ENCODE measurements around the gene COL4A3.
"Not testable (repeated sequence)": the region's sequence is repeated elsewhere in the genome, so short reads cannot be mapped to it uniquely, and the experiment has no call there.

COL4A3 gene

DNA sequence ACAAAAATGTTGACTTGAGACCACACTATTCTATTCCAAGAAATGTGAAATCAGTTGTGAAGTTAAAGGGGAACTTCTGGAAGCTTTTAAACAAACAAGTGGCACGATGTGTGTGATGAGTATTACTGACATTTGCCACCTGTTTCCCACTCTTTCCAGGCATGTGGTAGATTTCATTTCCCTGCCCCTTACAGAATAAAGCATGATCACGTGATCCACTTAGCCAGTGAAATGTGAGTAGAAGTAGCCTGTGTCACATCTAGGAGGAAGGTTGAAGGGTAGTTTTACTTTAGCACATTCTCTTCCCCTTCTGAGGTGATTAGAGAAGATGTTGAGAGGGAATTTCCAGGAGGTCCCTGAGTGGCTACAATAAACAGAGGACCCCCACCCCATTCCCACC is 4.3 kb upstream of the COL4A3 start:
- DNase-seq = no peak

DNA sequence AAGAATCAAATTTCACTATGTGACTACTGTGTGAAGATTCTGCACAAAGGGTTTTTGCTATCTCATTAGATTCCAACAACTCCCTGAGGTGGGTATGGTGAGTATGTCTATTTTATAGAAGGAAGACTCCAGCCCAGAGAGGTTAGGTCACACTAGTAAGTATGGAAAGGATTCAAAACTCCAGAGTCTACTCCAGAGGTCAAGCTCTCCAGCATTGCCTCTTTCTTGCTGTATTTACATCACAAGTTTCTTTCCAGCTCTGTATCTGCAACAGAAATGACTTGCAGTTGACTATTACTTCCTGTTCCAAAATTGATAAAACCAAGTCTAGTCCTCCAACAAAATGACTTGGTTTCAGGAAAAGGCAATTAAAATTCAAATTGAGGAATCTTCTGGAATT is 2.5 kb upstream of the COL4A3 start:
- no peak for DNase-seq

DNA sequence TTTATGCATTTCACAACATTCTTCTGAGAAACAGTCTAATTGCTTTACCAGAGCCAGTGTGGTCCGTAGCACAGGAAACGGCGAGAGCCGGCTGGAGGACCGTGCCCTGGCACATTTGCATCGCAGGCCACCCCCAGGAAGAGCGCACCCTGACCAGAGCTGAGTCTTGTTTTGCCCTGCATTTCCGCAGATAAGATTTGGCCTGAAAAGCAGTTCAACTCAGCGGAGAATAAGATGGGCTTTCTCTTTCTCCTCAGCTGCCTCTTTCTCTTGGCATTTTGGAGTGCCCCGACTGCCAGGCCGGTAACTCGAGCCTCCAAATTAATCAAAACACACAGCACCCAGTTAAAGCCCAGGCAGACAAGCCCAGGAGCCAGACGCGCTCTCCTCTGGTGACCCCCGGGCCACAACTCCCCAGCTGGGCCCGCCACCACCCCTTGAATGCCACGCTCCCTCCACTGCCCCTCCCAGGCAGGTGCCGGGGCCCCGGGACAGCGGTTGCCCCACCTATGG is 883 bp upstream of the COL4A3 start:
- DNase-seq = no peak

DNA sequence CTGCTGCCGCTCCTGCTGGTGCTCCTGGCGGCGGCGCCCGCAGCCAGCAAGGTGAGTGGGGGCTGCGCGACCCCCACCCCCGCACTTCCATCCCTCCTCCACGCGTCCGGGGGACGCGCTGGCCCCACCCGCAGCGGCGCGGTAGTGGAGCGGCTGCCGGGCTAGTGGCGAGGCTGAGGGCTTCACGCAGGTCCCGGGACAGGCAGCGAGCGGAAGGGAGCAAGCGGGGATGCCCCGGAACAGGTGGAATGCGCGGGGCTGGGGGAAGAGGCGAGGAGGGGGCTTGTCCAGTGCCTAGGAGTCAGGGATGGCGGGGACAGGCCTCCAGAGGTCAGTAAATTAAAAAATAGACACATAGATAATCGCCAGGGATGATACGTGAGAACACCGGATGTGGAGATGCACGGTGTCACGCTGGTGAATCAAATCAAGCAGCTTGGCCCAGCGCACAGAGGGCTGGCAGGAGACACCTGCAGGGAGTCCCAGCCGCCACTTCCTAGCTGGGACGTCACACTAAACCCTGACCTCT is 403 bp downstream of the COL4A3 start:
- DNase-seq = peak in 1 of 2 donors; percentile 7

DNA sequence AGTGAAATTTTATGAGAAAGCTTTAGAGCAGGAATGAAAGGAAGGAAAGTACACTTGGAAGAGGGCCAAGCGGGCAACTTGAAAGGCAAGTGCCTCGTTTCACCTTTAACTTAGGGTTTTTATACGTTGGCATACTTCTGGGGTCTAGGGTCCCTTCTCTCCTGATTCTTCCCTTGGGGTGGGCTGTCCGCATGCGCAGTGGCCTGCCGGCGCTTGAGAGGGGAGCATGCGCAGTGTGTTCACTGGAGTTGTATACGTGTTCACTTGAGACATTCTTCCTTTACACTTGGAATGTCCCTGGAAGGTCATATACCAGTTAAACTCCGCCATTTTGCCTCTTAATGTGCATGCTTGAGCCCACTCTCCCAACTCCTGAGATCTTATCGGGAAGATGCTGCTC is 7.4 kb downstream of the COL4A3 start:
- not testable (repeated sequence) for DNase-seq

DNA sequence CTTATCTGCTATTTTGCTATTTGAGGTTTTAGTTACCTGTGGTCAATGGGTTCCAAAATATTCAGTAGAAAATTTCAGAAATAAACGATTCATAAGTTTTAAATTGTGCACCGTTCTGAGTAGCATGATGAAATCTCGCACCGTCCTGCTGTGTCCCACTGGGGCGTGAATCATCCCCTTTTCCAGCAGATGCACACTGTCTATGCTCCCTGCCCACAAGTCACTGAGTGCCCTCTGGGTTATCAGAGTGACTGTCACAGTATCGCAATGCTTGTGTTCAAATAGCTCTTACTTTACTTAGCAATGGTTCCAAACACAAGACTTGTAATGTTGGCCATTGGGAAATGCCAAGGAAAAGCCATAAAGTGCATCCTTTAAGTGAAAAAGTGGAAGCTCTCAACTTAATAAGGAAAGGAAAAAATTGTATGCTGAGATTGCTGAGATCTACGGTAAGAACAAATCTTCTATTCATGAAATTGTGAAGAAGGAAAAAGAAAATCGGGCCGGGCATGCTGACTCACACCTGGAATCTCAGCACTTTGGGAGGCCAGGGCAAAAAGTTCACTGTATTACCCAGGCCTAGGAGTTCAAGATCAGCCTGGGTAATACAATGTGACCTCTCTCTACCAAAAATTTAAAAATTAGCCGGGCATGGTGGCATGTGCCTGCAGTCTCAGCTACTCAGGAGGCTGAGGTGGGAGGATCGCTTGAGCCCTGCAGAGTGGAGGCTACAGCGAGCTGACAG is 13.3 kb downstream of the COL4A3 start:
- DNase-seq = no peak

DNA sequence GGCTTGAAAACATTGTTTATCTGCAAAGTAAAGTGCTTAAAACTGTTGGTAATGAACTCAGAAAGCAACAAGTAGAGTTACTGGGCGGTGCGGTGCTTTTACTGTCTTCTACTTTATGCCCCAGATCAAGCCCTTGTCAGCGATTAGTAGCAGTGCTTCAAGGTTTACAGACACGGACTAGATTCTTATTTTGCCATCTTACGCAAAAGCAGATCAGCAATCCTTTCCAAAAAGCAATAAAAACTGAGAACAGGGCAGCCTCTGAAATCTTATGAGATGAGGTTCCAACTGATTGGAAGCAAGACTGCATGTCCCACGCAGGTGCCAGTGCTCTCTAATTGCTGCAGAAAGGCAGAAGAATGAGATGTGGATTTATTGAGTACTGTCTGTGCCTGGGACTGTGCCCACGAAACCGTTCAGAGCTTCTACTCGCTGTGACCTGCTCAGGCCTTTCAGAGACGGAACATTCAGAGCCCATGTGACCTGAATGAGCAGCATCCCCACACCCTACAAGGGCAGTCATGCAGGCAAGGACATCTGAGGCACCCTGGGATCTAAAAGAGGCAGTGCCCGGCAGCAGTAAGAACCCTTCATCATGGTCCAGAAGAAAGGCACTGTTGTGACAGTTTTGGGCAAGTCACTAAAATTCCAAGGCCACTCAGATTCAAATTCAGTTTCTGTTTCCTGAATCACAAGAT is 15.7 kb downstream of the COL4A3 start:
- DNase-seq = no peak

DNA sequence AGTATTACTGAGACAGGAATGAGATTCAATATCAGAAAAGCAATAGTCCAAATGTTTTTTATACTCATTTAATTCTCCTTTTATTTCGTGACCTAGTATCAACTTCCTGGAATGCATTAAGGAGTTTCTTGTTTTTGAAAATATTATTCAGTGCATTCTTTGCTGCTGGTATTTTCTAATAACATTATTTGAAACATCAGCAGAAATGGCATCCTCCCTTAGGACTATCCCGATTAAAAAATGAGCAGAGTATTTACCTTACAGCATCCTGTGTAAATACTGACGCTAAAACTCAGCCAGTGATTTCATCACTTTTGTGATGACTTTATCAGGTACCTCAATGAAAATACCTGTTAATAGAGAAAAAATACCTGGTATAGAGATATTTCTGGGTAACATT is 16.3 kb downstream of the COL4A3 start:
- no peak for DNase-seq

DNA sequence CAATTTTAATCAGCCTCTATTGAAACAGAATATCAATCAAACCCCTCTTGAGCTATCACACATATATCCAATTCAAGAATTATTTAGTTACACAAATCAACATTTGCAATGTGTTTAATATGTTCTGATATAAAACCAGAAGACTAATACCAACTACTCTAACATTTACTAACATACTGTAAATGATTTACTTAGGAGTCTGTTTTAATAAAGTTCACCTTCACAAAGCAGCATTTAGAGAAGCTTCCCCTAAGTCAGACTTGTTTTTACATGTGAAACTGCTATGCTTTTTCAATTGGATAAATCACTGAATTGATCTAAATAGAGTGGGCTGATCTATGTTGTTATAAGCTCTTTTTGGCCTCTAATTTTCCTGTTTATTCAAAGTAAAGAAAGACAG is 18.3 kb downstream of the COL4A3 start:
- no peak for DNase-seq

DNA sequence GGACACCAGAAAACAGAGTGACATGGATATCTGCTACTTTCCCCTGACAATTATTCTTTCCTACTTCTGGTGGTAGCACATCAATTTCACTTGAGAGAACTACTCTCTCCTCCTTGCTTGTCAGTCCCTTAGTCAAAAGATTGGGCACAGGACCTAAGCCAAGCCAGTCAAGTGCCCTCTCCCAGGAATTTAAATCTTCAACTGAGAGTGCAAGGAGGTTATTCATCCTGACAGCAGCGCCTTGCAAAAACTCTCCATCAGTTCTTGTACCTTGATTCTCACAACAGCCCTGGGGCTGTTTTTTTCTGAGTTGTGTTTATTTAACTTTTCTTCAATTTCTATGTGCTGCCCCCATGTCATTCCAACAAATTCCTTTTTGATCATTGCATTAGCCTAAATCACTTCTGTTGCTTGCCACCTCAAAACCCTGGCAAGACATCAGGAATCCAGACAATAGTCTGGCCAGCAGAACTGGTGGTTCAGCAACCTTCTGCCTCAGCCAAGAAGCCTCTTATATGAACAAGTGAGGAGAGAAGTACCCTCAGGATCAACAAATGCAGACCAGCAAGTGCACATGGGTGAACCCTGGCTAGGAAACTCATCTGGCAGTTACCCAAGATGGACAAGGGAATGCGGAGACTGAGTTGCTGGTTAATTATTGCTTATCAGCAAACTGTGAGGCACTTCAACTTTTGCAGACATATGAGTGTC is 19.4 kb downstream of the COL4A3 start:
- no peak for DNase-seq

DNA sequence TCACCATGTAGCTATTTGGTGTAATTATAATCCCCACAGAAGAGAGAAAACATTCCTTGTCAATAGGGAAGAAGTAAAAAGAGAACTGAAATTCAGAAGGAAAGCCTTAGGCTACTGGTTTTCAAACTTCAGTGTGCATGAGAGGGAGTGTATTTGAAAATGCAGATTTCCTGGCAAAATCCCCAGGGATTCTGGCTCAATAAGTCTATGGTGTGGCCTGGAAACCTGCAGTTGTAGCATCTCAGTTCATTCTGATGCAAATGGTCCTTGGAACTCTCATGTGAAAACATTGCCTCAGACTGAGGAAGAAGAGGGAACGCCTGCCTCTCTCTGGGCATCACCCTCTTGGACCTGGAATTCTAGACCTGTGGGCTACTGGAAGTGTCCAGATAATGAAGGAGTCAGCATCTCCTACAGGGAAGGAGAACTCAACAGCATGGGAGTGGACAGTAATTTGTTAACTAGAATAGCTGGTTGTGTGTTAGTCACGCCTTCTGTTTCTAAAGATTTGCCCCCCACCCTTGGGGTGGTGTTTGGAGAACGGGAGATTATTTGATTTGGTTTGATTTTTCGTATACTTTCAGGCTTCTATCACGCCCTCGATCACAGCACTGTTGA is 21.3 kb downstream of the COL4A3 start:
- no peak for DNase-seq

DNA sequence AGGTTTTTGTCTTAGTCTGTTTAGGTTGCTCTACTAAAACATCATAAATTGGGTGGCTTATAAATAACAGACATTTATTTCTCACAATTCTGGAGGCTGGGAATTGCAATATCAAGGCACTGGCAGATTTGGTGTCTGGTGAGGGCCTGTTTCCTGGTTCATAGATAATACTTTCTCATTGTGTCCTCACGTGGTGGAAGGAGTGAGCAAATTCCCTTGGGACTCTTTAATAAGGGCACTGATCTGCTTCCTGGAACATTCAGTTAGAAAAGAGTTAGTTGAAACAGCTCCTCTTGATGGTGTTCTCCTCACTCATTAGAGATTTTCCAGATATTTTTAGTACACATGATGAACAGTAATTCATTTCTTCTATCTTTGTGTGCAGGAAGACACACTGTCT is 22.3 kb downstream of the COL4A3 start:
- DNase-seq = no peak

DNA sequence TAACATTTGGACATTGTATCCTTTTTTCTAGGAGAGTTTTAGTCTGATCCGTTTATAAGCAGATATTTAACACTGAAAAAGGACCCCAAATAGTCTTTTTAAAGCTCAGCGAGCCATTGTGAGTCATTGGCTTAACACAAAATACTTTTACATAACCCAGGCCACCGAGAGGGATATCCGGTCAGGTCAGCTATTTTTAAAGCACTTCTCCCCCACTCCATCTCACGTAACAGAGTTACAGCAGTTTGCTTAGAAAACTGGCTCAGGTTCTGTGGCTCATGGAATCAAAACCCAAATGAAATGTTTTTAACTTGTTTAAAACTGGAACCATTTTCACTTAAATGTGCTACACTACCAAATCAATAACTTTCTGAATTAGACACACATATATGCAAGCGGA is 23.9 kb downstream of the COL4A3 start:
- DNase-seq = no peak

DNA sequence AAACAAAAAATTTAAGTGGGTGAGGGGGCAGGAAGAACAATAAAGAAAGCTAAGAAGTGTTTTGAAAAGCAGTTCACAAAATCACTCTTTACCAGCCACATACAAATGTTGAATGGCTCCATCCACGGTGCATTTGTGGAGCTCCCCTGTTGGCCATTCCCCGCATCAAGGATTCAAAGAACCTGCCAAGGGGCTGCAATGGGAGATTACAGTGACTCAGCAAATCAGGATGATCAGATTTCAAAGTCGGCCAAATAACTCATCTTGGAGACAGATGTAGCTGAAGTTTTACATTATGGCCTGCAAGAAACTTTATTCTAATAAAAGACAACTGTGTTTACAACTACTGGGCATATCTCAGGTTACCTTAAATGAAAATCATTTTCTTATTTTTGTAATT is 26.9 kb downstream of the COL4A3 start:
- DNase-seq = no peak

DNA sequence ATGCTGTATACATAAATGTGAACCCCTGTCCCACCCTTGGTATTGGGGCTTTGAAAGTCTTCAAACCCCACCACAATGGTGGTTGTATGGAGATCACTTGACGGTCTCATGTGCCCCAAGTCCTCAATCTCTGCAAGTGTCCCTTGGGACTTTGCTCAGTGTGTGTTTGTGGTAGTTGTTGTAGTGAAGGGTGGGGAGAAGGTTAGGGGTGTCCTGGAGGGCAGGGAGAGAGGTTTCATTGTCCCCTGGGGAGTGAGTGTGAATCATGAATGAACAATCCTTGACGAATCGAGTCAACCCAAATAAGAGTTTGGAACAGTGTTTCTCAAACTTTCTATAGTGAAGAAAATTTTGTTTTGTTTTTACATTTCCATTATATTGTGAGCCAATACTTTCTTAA is 28.1 kb downstream of the COL4A3 start:
- no peak for DNase-seq

DNA sequence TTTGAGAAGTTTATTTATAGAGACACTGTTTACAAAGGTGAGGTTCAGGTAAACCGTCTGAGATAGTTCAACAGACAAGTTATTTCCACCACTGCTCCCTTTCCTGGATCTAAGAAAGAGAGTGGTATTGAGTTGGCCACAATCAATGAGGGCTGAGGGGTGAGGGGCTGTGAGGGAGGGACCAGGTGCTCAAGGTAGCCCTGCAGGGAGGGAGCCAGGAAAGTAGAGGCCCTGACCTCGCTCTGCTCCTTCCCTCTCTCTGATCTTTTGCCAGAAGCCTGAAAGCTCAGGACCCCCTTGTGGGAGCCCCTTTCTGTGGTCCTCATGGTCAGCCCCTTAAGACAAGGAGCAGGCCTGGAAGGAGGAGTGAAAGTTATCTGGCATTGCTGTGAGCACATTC is 29.8 kb downstream of the COL4A3 start:
- DNase-seq = no peak

DNA sequence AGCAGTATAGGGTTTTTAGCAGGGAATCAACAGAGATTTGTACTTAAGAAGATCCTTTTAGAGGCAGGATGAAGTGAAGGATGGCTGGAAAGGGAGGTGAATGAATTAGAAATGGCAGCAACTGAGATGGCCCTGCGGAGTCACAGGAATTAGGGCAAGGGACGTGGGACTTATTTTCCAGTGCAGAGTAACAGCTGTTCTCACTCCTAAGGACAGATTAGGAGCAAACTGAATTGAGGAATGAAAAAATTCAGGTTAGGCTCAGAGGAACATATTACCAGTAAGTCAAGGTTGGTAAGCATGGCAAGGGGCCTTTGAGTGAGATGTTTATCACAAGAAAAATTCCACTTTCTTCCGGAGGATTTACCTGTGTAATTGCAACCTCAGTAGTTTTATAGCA is 34.4 kb downstream of the COL4A3 start:
- no peak for DNase-seq

DNA sequence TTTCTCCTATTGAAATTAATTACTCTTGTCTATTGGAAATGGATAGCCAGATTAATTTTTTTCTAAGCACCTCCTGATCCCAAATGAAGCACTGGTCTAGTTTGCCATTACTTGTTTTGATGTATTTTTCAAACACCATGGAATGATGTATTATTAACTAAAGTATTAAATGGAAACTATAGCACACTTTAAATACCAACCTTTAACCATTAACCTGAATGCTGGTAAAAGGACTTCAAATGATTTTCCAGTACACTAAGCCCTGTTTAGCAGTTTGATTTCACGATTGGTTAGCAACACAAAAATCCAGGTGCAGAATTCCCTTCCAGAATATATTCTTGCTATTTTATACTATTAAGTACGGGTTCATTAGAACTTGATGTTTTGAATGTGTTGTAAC is 37.3 kb downstream of the COL4A3 start:
- no peak for DNase-seq

DNA sequence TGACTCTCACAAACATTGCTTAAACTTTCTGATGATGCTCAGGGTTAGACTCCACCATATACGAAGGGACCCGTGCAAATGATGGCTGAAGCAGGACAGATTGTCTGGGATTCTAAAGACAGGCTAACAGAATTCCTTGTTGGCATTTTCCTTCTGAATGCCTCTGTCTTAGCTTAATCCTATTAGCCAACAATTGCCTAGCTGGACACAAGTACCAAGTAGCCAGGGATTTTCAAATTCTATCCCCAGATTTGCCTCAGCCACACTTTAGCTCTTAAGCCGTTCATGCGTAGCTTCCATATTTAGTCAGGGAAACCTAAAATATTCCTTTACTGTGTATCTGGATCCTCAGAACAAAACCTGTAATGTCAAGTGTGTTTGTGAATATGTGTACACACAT is 40.0 kb downstream of the COL4A3 start:
- no peak for DNase-seq

DNA sequence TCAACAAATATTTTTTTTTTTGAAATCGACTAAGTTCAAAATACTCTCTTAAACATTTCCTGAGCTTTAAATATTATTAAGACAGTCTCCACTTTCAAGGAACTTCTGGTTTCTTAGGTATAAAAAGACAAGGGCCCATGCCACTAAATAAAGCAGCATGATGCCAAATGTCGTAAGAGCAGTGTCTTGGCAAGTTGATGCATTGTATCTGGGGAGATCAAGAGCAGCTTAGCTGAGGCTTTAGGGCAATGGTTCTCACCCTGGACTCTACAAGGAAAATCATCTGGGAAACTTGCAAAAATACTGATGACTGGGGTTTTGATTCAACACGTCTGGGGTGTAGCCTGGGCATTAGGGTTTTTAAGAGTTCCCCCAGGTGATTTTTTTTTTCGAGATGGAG is 41.3 kb downstream of the COL4A3 start:
- DNase-seq = no peak

DNA sequence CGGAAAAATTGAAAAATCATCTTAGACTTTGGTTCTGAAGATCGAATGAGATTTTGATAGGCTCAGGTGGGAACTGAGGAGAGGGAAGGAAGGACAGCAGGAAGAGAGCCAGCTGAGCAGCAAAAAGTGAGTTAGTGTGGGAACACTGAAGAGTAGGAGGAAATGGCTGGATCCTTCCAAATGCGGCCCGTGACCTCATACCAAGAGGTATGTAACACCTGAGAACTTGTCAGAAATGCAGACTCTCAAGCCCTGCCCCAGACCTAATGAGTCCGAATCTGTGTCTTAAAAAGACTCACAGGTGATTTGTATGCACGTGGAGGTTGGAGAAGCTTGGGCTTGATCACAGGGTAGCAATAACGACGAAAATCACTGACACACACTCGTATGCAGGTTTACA is 42.0 kb downstream of the COL4A3 start:
- DNase-seq = no peak

DNA sequence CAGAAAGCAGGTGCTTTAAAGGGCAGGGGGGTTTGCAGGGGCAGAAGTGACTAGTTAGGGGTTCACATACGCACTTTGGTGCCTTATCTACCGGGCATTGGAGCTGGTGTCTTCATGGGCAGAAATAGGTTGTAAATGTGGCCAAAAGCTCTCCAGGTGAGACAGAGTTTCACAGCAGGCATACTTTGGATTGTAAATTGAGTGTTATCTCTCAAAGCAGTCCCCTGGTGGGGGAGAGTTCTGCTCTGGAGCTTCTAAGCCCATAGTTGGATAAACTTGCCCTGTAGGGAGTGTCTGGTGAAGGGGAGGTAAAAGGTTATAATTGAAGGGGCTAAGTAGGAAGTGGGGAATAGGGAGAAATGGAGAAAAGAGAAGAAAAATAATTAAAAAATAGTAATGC is 43.1 kb downstream of the COL4A3 start:
- no peak for DNase-seq

DNA sequence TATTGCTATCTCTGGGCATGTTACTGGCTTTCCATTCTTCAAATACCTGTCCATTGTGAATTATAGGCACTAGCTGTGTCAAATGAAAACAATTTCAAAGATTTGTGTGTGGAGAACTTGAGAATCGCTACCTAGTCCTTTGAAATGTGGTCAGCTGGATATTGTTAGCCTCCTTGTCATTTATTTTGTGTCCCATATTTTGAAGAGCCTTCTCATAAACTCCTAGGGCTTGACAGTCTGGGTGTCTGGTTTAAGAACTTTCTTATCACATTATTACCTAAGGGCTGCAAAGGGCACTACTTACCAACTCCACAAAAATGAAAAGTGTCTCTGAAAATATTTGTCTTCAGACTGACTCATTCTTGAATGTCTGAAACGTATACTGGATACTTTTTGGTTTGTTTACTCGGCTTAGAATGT is 50.2 kb downstream of the COL4A3 start:
- DNase-seq = no peak
